Activated CD8-positive, alpha-beta memory T cell treated with anti-CD3 and anti-CD28 coated beads, Interleukin-2, amount 50 U/mL, for 48 hours (primary cell): ENCODE data around the gene ATF7IP2.
A peak's percentile ranks its signal among the peaks of the same experiment; 100 is the strongest.
"Not testable (repeated sequence)": the region's sequence is repeated elsewhere in the genome, so short reads cannot be mapped to it uniquely, and the experiment has no call there.

Experiments used
- DNase-seq: peaks from one replicate; pipeline ENCODE4 v3.0.0-alpha.2; 2020

ATF7IP2 gene

DNA sequence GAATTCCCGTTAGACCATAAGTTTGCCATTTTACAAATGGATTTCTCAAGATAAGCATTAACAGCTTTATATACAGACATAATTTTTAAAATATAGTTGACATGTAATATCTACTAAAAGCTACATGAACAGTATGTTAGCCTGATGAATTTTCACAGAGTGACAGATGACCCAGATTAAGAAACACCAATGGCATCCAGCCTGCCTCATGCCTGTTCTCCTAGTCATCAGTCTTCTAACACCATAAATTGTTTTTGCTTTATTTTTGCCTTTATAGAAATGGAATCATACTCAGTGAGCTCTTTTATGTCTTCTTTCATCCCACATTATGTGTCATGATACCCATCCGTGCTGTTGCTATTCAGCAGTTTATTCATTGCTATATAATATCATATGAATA lies 80.0 kb downstream of the ATF7IP2 start:
- no peak for DNase-seq

GRCh38 chr16:10466313-10466712 lies 80.5 kb downstream of the ATF7IP2 start:
- no peak for DNase-seq

GRCh38 chr16:10466861-10467260 lies 81.0 kb downstream of the ATF7IP2 start:
- no peak for DNase-seq

DNA sequence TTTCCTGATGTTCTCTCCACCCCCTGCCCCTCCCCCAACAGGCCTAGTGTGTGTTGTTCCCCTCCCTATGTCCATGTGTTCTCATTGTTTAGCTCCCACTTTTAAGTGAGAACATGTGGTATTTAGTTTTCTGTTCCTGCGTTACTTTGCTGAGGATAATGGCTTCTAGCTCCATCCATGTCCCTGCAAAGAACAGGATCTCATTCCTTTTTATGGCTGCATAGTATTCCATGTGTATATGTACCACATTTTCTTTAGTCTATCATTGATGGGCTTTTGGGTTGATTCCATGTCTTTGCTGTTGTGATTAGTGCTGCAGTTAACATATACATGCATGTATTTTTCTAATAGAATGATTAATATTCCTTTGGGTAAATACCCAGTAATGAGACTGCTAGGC lies 90.8 kb downstream of the ATF7IP2 start:
- DNase-seq = not testable (repeated sequence)

DNA sequence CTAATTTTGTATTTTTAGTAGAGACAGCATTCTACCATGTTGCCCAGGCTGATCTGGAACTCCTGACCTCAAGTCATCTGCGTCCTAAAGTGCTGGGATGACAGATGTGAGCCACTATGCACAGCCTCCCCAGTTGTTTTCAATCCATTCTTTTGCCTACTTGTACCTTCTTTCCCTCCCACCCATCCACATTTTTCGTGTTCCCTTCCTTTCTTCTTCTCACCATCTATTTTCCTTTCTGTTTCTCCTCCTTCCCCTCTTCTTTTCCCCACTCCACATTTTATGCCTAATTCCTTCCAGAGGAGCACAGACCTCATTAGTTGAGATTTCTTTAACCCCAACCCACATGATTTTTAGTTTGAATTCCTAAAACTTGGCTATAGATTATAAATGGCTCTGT lies 94.3 kb downstream of the ATF7IP2 start:
- no peak for DNase-seq

- no peak for DNase-seq
Measured at GRCh38 chr16:10485159-10485558, 99.3 kb downstream of the ATF7IP2 start.

GRCh38 chr16:10485698-10486382 lies 100.0 kb downstream of the ATF7IP2 start:
- no peak for DNase-seq

DNA sequence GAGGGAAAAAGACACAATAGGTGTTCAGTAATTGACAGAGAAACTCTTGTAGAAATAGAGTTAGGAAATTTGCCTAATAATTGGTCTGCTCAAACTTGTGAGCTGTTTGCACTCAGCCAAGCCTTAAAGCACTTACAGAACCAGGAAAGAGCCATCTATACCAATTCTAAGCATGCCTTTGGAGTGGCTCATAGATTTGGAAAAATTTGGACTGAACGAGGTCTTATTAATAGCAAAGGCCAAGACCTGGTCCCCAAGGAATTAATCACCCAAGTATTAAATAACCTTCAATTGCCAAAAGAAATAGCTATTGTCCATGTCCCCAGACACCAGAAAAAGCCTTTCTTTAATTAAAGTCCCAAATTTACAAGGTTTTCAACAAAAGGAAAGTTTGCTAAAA lies 104.3 kb downstream of the ATF7IP2 start:
- no peak for DNase-seq

DNA sequence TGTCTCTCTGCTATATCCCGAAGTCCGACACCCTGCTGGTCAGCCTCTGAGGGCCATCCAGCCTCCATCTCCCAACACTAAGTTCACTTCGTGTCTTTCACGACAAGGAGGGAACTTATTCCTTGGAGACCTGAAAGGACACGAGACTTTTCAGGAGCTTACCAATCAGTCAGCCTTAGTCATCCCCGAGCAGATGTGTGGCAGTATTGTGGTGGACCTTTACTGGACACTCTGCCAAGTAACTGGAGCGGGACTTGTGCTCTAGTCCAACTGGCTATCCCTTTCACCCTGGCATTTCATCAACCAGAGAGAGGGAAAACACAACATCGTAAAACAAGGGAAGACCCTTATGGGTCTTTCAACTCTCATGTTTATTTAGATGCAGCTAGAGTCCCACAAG lies 107.4 kb downstream of the ATF7IP2 start:
- DNase-seq = no peak

DNA sequence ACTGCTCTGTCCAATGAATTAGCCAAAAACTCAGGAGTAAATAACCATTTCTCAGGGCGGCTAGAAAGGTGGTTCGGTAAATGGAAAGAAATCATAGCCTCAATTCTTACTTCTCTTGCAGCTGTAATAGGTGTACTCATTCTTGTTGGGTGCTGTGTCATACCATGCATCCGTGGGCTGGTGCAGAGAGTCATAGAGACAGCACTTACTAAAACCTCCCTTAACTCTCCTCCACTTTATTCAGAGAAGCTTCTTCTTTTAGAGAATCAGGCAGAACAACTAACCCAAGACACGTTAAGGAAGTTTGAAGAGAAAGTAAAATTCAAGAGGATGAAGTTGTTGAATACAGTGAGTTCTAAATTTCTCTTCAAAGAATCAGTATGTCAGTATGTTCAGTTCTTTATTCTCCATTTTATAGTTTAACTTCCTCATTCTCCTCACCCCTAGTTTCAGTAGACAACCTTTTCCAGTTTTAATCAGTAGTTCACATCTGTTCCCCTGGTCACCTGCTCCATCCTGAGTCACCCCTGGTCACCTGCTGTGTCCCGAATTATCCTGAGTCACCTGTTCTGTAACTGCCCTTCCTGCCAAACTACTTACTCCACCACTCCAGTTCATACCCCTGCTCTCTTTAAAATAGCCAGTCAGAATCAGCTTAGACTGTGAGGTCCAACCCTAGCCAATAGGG lies 108.6 kb downstream of the ATF7IP2 start:
- no peak for DNase-seq

DNA sequence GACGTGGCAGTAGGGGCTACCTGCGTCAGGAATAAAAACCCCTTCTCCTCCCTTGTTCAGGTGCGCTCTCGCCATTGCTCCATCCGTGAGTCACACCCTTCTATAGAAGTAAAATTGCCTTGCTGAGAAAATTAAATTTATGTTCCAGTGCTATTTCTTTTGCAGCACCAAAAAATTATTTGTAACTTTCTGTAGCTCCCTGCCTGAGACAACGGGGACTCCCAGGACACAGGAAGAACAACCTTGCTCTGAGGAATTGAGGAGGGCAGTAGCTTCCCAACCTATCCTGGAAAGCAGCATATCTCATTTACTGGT lies 109.1 kb downstream of the ATF7IP2 start:
- no peak for DNase-seq

- no peak for DNase-seq
Measured at GRCh38 chr16:10497132-10498101, 111.6 kb downstream of the ATF7IP2 start.

GRCh38 chr16:10500582-10500981 lies 114.7 kb downstream of the ATF7IP2 start:
- DNase-seq = no peak

DNA sequence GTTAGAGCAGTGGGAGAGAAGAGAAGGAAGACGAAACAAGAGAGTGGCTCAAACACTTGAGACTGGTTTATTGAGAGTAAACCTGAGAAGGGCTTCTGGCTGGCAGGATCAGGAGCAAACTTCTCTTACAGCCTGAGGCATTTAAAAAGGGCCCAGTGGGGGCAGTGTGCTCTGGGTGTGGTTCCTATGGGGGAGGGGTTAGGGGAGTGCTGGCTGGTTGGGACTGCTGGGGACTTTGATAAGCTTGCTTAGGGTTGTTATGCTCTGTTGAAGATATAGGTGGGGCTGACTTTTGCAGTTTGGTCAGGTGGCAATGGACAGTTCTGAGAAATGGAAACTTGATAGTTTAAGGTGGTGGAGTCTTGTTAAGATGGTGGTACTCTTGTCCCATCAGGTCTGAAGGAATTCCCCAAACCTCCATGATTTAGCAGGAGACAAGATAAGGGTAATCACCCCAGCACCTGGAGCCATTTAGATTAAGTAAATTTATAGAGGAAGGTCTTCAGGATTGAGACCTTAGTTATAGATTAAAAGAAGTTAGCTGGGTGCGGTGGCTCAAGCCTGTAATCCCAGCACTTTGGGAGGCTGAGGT lies 115.3 kb downstream of the ATF7IP2 start:
- no peak for DNase-seq

DNA sequence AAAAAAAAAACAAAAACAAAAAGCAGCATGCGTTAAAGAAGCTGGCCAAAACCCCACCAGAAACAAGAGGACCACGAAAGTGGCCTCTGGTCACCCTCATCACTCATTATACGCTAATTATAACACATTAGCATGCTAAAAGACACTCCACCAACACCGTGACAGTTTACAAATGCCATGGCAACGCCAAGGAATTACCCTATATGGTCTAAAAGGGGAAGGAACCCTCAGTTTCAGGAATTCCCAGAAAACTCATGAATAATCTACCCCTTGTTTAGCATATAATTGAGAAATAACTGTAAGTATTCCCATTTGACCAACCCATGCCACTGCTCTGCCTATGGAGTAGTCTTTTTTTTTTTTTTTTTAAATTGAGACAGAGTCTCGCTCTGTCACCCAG lies 116.9 kb downstream of the ATF7IP2 start:
- no peak for DNase-seq

- no peak for DNase-seq
Measured at GRCh38 chr16:10504404-10504885, 118.6 kb downstream of the ATF7IP2 start.

- DNase-seq = not testable (repeated sequence)
Measured at GRCh38 chr16:10505286-10505685, 119.4 kb downstream of the ATF7IP2 start.

DNA sequence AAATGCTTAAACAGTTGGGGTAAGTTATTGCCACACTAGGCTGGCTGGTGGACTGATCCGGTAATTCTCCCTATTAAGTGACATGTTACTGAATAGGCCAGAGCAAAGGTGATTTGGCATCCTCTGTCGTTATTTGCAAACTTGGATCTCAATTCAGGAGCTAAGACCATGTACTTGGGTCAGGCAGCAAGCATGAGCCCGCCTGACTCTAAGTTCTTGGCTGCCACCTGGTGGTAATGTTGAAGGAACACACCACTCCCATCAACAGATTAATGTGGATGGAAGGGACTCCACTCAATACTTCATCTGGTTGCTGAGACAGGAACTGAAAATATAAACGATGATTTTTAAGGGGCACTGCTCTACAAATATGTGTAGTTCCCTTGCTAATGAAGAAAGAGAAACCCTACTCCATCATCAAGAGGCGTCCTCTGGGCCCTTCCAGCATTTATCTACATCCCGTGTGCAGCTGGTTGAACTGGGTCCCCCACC lies 123.7 kb downstream of the ATF7IP2 start:
- DNase-seq = peak; percentile 64

GRCh38 chr16:10510279-10510678 lies 124.4 kb downstream of the ATF7IP2 start:
- no peak for DNase-seq

DNA sequence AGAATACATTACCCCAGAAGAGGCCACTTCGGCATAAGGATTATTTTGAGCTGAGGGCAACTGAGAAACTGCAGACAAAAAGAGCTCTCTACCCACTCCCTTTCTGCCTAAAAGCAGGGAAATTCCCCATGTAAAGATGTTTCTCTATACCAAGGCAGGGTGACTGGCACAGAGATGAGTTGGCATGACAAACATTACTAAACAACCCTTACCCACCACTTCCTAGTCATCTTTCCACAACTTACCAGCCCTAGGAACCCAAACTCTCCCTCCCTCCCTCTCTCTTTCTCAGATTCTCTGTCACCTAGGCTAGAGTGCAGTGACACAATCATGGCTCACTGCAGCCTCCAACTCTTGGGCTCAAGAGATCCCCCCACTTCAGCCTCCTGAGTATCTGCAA lies 126.0 kb downstream of the ATF7IP2 start:
- DNase-seq = no peak

- no peak for DNase-seq
Measured at GRCh38 chr16:10514369-10515055, 128.7 kb downstream of the ATF7IP2 start.

DNA sequence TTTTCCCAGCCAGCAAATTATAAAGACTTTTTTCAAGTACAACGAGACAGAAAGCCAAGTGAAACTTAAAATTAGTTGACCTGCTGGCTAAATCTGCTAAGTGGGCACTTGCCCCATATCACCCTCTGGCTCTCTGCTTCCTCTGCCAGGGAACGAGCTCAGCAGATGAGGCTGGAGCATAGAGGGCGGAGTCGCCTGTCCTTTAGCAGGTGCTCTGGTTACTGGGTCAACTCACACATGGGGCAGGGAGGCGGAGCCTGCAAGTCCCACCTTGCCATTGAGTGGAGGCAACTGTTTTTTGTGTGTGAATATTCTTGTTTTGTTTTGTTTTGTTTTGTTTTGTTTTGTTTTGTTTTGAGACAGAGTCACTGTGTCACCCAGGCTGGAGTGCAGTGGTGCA lies 132.0 kb downstream of the ATF7IP2 start:
- no peak for DNase-seq
